DMS79 treated with DMSO at 0.1 percent for 48 hours (cell line): ENCODE data around the gene SLC25A34.

Source experiments
- DNase-seq: peaks from one replicate; lab custom pipeline; 2025; lab: John Stamatoyannopoulos, UW

Gene SLC25A34

GRCh38 chr1:15714406-15715136, 21.5 kb upstream of the SLC25A34 start:
- DNase-seq: peak; percentile 7

DNA sequence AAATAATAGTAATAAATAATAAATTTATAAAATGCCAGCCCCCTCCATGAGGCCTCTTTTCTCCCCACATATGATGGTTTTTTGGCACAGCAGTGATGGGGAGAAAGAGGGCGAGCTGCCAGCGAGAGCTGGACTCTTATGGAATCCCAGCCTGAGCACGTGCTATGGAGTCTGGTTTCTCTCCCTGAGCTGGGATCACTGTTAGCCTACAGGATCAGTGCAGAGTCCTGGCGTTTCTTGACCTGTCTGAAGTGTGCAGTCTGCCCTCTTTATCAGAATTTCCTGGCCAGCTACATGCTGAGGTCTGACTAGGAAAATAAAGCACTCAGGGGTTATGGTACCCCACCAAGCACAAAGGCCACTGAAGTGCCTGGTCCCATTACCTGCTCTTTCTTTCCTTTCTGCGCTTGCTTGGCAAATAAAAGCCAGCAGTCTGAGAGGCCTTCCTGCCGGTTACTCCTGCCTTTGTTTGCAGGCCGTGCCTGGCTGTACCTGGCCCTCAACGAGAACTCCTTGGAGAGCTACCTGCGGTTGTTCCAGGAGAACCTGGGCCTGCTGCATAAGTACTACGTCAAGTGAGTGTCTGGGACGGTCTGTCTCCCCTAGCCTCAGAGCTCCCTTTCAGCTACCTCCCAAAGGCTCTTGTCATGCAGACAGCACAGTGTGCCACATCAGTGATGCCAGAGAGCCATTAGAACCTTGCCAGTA, 18.5 kb upstream of the SLC25A34 start:
- DNase-seq: peak; percentile 89

GRCh38 chr1:15718199-15718601, 17.9 kb upstream of the SLC25A34 start:
- DNase-seq: no peak

DNA sequence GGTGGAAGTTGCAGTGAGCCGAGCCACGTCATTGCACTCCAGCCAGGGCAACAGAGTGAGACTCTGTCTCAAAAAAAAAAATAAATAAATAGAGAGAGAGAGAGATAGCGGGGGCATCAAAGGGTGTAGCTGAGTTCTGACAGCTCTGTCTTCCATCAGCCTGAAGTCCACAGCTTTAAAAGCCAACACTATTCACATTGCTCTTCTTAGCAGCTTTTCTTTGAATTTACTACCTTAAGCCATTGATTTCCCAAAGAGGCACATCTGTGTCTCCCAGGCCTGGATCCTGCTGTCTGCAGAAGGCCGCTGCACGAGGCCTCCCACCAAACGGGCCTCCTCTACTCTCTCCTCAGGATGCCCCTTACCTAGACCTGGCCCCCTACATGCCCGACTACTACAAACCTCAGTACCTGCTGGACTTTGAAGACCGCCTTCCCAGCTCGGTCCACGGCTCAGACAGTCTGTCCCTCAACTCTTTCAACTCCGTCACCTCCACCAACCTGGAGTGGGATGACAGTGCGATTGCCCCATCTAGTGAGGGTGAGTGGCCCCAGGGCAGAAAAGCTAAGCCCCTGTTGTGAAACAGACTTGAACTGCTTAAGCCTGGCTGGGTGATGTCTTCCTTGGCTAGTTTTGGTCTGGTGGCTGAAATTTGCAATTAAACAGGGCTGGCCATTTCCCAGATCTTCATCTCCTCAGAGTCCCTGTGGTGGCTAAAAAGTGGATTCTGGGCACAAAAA, 16.5 kb upstream of the SLC25A34 start:
- no peak for DNase-seq

DNA sequence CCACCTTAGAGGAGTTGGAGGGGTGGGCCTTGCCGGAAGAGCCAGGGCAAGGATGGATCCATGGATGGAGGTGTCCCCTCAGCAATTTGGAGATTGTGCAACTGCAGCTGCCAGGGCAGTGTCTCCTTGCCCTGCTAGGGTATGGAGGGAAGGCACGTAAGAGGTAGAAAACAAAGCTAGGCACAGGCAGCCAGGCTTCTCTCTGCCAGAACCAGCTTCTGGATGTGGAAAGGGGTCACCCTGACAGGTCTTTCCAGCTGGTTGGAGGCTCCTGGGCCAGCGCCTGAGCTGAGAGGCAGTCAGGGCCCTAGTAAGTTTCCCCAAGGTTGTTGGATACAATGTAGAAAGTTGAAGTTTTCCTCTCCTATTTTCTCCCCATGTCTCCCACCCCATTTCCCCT, 15.2 kb upstream of the SLC25A34 start:
- DNase-seq: no peak

- DNase-seq: no peak
Measured at GRCh38 chr1:15722411-15722810, 13.6 kb upstream of the SLC25A34 start.

- no peak for DNase-seq
Measured at GRCh38 chr1:15722836-15723532, 13.1 kb upstream of the SLC25A34 start.

DNA sequence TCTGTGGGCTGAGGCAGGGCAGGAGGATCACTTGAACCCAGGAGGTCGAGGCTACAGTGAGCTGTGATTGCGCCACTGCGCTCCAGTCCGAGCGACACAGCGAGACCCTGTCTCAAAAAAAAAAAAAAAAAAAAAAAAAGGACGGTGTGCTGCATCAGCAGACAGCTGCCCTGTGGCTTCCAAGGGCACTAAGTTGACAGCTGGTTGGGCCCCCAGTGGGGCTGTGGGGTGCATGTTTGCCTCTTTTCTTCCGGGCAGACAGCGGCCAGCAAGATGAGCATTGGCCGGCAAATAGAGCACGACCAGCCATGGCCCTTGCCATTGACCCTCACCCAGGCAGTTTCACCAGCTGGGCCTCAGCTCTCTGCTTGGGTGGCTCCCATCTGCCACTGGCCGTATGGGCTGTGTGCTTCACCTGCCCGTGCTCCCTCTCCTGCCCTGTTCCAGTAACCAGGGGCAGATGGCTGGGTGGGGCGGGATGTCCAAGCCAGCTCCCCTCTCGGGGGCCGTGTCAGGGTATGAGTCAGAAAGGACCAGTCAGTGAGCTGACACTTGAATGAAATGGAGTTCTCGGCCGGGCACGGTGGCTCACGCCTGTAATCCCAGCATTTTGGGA, 12.3 kb upstream of the SLC25A34 start:
- DNase-seq: no peak

DNA sequence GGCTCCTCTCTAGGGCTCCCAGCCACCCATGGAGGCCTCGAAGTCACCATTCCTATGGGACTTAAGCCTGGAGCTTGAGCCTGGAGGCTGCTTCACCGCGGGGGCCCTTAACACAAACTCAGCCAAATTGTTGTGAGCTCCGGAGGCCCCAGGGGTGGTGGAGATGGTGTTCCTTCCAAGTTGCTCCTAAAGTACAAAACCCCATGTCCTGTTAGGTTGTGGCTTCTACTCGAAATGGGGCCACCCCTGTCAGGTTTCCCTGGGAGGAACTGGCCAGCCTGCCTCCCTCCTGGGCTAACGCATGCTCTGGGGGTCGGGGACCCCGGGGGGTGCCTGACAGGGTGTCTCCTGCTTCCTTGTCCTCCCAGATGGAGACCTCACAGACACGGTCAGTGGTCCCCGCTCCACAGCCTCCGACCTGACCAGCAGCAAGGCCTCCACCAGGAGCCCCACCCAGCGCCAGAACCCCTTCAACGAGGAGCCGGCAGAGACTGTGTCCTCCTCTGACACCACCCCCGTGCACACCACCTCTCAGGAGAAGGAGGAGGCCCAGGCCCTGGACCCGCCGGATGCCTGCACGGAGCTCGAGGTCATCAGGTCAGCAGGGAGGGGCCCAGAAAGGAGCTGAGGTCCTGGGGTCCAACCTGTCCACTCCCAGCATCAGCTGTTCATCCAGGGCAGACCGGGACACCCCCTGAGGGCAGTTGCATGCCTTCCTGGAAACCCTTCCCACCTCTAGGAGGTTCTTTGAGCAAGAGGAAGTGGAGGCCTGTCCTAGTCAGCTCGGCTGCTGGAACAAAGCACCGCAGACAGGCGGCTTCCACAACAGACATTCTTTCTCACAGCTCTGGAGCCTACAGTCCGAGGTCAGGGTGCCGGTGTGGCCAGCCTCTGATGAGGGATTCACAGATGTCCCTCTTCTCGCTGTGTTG, 10.8 kb upstream of the SLC25A34 start:
- DNase-seq: no peak

- DNase-seq: no peak
Measured at GRCh38 chr1:15726508-15726907, 9.6 kb upstream of the SLC25A34 start.

GRCh38 chr1:15727021-15727420, 9.0 kb upstream of the SLC25A34 start:
- DNase-seq: no peak

DNA sequence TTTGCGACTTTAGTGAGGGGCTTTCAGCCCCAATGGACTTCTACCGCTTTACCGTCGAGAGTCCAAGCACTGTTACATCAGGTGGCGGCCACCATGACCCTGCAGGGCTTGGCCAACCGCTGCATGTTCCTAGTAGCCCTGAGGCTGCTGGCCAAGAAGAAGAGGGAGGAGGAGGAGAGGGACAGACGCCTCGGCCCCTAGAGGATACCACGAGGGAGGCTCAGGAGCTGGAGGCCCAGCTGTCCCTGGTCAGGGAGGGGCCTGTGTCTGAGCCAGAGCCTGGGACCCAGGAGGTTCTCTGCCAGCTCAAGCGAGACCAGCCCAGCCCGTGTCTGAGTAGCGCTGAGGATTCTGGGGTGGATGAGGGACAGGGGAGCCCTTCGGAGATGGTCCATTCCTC, 8.6 kb upstream of the SLC25A34 start:
- DNase-seq: no peak

- no peak for DNase-seq
Measured at GRCh38 chr1:15727866-15728534, 8.1 kb upstream of the SLC25A34 start.

DNA sequence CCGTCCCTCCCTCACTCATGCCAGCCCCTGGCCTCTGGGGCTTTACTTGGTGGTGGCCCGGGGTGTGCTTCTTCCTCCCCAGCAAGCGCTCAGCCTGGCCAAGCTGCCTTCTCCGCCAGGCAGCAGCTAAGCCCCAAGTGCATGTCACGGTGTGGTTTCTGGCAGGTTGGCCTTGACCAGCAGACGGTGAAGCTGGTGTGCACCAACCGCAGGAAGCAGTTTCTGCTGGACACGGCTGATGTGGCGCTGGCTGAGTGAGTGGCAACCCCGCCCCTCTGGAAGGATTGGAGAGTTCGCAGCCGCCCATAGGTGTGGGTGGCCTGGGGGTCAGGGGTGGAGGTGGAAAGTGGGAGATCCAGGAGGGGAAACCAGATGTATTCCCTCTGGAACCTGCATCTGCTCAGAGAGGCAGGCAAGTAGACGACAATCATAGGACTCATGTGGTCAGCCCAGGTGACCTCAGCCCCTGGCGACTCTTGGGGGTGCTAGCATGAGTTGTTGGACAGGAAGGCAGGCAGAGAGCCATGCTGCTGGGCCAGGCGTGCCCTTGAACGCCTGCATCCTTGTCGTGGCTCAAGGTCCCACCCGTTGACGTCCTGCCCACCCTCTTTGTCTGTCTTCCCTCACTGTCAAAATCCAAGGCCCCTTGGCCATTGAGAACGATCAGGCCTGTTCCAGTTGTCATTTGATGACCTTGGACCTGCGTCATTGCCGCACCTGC, 7.0 kb upstream of the SLC25A34 start:
- DNase-seq: no peak

GRCh38 chr1:15730423-15730822, 5.6 kb upstream of the SLC25A34 start:
- no peak for DNase-seq

DNA sequence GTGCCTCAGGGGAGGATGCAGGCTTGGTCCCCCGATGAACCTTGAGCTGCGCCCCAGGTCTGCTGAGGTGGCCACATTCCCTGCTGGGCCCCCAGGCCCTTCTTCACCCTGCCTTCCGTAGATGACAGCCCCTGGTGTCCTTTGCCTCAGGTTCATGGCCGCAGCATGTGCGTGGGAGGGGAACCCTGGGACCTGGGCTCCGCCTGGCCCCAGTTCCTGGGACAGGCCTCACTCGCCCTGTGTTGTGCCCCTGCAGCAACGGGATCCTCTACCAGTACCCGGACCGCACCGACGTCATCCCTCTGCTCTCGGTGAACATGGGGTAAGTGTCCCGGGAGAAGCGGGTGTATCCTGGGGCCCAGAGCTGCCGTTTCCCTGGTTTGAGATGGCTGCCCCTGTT, 5.1 kb upstream of the SLC25A34 start:
- DNase-seq: no peak

DNA sequence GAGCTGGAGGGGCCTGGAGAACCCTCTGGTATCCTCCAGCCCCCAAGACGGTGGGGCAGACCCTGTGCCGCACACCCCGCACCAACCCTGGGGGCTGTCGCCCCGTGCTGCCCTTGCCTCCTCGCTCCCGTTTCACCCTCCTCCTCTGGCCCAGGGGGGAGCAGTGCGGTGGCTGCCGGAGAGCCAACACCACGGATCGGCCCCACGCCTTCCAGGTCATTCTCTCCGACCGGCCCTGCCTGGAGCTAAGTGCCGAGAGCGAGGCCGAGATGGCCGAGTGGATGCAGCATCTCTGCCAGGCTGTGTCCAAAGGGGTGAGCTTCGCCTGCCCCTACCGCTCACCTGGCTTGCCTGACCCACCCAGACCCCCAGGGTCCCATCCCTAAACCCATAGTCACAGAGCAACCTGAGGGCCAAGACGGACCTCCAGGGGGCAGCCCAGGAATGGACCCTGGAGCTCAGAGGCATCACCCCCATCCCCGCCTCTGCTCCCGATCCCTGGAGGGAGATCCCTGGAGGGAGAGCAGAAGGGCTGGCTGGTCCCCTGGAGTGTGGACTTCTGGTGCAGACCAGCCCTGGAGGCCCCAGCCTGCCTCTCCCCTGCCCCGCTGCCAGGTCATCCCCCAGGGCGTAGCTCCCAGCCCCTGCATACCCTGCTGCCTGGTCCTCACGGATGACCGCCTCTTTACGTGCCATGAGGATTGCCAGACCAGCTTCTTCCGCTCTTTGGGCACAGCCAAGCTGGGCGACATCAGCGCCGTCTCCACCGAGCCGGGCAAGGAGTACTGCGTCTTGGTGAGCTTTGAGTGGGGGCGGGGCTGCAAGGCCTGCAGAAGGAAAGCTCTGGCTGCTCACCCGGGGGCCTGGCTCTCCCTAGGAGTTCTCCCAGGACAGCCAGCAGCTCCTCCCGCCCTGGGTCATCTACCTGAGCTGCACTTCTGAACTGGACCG, 4.0 kb upstream of the SLC25A34 start:
- no peak for DNase-seq

- DNase-seq: no peak
Measured at GRCh38 chr1:15732686-15733081, 3.4 kb upstream of the SLC25A34 start.
